GM18909 (cell line): ENCODE results near the gene GGCT.
"Not testable (repeated sequence)": the region's sequence is repeated elsewhere in the genome, so short reads cannot be mapped to it uniquely, and the experiment has no call there.

ENCODE experiments used
- ATAC-seq: cut with Tn5 transposase; IDR thresholded peaks from one replicate; pipeline ENCODE4 v1.9.1; 2021; ENCODE audit warnings: mild to moderate bottlenecking; ENCODE audit not compliant: unreplicated experiment, poor library complexity

The GGCT gene

DNA sequence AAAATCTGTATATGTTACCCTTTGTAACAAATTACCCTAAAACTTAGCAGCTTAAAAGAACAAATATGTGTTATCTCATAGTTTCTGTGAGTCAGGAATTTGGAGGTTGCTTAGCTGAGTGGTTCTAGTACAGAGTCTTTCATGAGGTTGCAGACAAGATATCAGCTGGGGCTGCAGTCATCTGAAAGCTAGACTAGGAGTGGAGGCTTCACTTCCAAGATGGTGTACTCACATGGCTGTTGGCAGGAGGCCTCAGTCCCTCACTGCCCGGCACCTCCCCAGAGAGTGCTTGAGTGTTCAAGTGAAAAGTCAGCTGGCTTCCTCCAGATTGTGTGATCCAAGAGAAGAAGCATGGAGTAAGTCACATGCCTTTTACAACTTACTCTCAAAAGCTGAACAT lies 16.9 kb upstream of the GGCT start:
- ATAC-seq, result no peak

- ATAC-seq, result no peak
Measured at GRCh38 chr7:30519122-30519521, 14.5 kb upstream of the GGCT start.

DNA sequence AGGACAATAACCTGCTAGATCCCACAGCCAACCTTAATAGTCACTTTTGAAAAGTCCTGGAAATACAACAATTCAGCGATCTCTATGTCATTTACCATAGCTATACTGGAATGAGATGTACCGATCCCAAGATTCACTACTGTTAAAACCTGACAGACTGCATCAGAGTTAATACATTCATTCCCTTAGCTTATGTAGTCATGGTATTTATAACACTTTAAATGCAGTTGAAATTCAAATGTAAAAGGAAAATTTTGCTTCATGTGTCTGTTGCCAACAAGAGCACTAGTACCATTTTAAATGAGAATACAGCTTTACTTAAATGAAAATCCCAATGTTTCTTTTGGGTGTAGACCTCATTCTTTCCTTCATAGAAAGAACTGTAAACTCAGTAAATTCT lies 11.1 kb upstream of the GGCT start:
- ATAC-seq, result no peak

DNA sequence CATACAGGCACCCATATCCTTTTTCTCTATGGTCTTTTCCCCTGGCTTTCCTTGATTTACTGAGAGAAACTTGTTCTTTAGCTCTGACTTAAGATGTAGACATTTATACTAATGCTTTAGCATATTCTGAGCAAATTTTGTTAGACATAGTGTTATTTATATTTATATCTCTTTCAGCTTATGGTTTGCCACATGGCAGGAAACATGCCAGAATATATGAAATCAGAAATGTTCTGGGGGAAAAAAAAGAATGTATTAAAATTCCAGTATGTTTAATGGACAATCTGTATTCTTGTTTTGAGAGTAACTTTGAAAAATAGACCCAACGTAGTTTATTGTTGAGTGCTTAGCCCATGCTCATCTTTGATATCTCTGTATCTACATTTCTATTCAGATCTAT lies 10.1 kb upstream of the GGCT start:
- no peak for ATAC-seq

DNA sequence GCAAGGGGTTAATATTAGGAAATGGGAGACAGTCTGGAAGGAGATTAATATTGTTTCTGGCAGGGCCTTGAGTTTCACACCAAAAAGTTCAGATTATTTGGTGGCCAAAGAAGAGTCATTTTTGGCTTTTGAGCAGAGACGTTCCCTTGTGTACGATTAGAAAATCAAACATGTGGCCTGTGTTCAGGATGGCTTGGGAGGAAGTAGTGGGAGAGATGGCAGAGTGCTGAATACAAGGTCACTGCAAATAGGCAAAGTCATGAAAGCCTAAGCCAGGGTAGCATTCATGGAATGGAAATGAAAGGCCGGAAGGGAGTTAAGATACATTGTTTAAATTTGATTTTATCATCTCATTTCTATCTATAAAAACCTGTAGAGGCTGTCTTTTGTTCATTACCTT lies 9.5 kb upstream of the GGCT start:
- no peak for ATAC-seq

DNA sequence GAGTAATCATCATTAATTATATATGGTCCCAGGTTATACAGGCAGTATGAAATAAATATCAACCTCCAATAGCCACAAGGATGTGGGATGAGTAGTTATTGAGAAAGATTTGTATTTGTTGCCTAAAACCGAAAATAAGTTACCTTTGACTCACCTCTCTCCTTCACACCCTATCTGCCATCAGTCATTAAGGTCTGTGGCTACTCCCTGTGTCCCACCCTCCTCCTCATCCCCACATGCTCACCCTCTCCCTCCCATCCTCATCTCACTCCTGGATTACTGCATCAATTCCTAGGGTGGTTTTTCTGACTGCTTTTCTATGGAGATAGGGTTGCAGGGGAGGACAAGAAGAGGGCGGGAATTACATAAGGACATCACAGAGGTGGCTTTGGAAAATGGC lies 9.1 kb upstream of the GGCT start:
- no peak for ATAC-seq

GRCh38 chr7:30511973-30512662 lies 7.5 kb upstream of the GGCT start:
- no peak for ATAC-seq

DNA sequence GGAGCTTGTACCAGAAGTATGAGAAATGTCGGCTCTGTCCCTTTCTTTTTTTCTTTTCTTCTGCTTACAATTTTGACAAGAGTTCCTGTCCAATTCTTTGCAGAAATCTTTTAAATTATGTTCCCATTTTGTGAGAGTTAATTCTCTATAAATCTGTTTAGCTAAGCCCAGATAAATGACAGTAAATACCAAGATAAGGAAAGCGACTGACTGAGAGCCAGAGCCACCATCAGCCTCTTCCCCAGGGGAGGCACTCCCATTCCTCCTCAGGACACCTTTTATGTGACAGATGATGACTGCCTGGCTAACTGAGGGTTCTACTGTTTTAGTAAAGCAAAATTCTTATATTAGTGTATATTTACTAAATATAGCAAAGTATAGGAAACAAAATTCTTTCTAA lies 6.9 kb upstream of the GGCT start:
- ATAC-seq, result no peak

GRCh38 chr7:30510124-30511075 lies 5.8 kb upstream of the GGCT start:
- ATAC-seq, result peak; percentile 58

DNA sequence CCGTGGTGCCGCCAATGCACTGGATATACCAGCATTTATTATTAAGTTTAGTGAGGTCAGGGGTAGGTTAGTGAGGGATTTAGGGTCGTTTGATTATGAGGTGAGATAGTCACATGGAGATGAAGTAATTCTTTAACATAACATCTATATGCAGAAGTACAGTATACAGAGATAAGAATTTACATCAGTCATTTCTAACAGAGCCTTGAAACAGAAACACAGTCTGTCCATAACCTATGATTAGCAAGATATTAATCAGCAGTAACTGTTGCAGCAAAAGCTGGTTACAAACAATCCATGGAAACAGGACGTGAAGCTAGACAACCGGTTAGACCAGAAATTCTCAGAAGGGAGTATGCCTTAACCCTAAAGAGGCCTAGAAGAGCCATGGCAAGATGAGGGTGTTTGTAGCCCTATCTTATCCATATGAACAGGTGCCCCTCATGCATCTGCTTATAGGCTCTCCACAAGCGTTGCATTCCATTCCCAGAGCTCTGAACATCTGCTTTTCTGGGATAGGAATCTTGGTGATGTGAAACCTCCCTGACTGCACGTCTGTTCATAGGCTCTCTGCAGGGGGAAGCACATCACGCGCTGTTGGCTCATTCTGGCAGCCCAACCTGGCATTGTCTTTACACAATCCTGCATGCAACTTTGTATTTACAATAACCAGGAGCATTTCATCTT lies 4.7 kb upstream of the GGCT start:
- ATAC-seq, result not testable (repeated sequence)

DNA sequence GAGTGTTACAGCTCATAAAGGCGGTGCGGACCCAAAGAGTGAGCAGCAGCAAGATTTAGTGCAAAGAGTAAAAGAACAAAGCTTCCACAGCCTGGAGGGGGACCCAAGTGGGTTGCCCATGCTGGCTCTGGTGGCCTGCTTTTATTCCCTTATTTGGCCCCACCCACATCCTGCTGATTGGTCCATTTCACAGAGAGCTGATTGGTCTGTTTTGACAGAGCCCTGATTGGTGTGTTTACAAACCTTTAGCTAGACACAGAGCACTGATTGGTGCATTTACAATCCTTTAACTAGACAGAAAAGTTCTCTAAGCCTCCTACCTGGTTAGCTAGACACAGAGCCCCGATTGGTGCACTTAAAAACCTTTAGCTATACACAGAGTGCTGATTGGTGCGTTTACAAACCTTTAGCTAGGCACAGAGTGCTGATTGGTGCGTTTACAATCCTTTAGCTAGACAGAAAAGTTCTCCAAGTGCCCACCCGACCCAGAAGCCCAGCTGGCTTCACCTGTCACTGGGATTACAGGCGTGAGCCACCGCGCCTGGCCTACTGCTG lies 2.8 kb upstream of the GGCT start:
- ATAC-seq, result not testable (repeated sequence)

GRCh38 chr7:30505174-30505697 lies 607 bp upstream of the GGCT start:
- no peak for ATAC-seq

DNA sequence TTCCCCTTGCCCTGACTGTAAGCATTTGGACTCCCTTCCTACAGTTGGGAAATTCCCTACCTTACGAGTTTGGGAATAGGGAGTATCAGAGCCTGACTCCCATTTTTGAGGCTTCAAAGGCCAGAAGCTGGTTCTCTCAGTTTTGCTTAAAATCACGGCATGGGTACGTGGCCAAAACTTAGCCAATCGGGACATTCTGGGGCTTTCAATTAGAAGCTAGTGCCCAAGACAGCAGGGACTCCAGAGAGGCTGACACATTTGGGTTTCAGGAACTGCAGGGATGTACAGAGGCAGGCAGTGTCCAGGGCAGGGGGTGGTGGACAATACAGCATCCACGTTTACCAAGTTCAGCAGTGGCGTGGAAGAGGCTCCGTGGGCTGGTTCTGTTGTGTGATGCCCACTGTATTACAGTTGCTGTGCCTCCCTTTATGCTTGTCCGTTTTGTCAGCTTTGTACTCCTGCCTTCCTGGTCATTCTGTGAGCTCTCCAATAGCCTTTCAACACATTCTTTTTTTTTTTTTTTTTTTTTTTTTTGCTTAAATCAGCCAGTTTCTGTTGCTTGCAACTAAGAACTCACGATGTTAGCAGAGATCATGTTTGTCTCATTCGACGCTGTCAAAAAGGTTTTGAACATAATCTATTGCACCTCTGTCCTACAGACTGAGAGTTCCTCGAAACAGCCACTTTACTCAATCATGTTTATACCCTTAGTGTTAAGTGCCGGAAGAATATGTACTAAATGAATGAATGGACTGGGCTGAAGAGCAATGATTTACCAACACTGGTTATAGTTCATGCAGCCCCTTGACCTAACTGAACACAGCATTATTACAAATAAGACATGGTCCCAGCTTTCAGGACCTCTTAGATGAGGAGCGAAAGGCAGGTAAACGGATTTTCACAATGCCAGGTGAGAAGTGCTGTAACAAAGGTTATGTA lies 1.1 kb downstream of the GGCT start:
- ATAC-seq, result no peak

GRCh38 chr7:30502470-30503251 lies 2.0 kb downstream of the GGCT start:
- ATAC-seq, result no peak

DNA sequence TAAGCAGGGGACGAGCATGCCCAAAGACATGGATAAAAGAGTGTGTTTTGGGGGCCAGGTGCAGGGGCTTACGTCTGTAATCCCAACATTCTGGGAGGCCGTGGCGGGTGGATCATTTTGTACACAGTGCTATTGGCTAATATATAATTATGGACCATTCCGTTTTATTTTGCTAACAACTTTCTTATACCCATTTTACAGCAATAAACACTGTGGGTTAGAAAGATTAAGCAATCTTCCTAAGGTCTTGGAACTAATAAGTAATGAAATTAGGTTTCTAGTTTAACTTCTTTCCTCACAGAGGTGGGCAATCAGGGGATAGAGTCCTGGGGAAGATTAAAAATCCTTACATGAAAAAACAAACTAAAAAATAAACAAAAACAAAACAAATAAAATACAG lies 3.4 kb downstream of the GGCT start:
- no peak for ATAC-seq

- ATAC-seq, result no peak
Measured at GRCh38 chr7:30493228-30493627, 11.4 kb downstream of the GGCT start.

DNA sequence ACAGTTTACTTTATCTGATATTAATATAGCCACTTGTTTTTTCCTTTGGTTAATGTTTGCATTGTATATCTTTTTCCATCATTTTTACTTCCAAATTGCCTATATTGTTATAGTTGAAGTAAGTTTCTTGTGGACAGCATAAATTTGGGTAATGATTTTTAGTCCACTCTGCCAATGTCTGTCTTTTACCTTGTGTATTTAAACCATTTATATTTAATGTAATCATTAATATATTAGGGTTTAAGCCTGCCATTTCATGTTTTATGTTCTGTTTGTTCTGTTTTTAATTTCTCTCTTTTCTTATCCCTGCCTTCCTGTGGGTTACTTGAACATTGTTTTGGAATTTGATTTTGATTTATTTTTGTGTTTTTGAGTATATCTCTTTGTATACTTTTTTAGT lies 13.2 kb downstream of the GGCT start:
- ATAC-seq, result no peak

GRCh38 chr7:30487371-30487770 lies 17.3 kb downstream of the GGCT start:
- no peak for ATAC-seq

DNA sequence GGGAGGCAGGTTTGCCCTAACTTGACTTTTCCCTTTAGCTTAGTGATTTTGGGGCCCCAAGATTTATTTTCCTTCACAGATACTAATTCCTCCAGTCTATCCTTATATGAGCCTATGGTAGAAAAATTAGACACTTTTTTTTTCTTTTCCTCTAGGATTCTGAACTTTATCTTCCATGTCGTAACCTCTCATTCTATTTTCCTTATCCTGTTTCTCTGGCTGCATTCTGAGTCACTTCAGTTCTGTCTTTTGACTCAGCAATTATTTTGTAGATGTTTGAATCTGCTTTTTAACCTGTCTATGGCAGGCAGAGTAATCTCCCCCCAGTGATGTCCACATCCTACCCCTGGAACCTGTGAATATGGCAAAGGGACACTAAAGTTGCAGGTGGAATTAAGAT lies 19.0 kb downstream of the GGCT start:
- no peak for ATAC-seq
